ENCODE measurements around the gene MAPK14.

MAPK14 gene

DNA sequence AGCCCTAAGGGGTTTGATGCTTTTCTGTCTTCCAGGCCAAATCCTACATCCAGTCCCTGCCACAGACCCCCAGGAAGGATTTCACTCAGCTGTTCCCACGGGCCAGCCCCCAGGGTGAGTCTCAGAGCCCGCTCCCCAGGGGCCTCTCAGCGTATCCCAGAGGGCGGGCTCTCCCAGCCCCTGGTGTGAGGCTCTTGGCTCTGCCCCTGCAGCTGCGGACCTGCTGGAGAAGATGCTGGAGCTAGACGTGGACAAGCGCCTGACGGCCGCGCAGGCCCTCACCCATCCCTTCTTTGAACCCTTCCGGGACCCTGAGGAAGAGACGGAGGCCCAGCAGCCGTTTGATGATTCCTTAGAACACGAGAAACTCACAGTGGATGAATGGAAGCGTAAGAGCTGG, 111.1 kb downstream of the MAPK14 start:
- DNase-seq = no peak

DNA sequence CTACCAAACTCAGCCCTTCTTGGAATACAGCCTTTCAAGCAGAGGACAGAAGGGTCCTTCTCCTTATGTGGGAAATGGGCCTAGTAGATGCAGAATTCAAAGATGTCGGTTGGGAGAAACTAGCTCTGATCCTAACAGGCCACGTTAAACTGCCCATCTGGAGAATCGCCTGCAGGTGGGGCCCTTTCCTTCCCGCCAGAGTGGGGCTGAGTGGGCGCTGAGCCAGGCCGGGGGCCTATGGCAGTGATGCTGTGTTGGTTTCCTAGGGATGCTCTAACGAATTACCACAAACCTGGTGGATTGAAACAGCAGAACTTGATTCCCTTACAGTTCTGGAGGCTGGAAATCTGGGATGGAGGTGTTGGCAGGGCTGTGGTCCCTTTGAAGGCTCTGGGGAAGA, 111.8 kb downstream of the MAPK14 start:
- no peak for DNase-seq

DNA sequence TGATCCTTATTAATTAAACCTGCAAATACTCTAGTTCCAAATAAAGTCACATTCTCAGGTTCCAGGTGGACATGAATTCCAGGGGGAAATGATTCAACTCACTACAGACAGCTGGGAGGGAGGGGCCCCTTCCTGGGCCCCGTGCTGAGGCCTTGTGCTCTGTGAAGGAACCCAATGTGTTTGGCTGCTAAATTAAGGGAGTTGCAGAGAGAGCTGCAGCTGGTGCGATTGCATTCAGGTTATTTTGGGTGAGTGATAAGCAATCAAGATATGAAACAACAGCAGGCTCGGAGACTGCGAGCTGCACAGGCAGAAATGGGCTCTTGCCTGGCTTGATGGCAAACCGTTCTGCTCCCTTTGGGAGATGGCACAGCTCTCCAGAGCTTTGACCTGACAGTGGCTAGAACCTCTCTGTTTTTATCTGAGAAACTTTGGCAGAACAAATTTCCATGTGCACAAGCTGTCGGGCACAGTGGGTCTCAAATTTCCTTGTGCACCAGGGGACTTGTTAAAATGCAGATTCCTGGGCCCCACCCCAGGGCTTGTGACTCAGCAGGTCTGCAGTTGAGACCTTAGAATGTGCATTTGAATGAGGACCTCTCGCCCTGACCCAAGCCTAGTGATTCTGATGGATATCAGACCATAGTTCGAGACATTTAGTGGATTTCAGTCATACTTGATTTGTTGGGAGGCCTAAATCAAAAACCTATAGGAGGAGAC, 112.5 kb downstream of the MAPK14 start:
- no peak for DNase-seq

DNA sequence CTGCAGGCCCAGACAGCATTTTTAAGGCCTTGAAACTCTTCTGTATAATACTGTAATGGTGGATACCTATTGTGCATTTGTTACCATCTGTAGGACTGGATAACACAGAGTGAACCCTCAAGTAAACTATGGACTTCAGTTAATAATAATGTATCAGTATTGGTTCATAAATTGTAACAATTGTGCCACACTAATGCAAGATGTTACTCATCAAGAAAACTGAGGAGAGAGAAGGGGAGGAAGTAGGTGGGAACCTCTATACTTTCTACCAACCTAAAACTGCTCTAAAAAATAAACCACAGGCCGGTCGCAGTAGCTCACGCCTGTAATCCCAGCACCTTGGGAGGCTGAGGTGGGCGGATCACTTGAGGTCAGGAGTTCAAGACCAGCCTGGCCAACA, 113.5 kb downstream of the MAPK14 start:
- no peak for DNase-seq

DNA sequence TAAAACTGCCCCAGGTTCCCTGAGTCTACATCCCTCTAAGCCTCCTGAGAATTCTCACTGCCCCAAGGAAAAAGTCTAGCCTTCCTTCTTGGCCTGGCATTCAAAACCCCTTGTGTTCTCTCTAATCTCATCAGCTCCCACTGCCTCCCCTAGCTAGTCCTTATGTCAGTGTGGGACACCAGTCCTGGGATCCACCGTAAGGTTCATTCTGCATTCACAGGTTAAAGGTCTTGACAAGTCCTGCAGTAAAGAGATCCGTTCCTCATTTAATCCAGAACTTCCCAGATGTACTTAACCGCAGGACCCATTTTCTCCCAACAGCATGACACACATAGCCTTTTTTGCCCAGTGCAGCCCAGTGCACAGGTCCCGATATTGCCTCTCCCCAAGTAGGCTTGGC, 114.4 kb downstream of the MAPK14 start:
- DNase-seq = no peak

DNA sequence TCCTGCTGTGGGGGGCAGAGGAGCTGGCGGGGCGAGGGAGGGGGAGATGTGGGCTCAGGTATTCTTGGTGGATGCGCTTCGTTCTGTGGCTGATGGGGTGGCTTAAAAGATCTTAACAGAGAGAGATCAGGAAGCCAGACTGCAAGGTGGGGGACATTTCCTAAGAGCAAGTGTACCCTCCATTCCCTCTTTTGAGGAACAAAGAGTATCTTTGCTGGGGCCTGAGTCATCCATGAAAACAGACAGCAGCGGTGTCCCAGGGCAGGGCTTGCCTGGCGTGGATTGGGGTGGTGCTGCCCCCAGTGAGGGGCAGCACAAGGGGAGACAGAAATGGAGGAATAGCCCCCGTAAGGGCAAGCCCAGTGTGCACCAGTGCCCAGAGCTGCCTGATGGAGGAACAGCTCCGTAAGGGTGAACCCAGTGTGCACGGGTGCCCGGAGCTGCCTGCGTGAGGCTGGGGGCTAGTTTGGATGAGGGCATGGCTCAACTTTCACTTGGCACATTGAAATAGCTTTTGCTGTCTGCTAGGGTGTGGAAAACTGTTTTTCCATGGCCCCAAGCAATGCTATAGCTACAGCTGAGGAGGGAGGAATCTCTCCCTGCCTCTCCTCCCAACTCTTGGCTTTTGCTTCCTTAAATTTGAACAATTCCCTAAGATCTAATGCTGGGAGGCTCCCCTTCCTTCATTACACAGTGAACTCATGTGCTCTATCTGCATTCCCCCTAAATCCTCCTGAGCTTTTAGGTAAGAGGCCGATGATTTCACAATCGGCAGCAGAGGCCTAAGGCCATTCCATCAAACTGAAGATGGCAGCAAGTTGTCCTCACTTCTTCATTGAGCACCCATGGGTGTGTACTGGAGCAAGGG, 115.6 kb downstream of the MAPK14 start:
- DNase-seq = no peak

DNA sequence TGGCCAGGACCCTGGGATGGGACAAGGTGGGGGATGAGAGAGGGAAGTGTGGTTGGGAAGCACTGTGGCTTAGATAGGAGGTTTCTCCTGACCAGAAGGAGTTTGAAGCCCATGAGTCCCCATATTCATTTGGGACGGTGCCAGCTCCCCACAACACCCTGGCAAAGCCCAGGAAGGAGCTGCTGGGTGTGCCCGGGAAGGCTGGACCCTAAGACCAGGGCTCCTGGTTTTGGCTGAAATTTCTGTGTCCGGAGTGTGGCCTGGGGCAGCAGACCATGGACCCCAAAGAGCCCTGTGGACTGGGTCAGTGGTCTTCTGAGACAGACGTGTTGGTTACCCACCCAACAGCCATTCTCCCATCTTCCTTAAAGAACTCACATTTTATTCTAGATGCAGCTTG, 117.9 kb downstream of the MAPK14 start:
- DNase-seq = no peak

DNA sequence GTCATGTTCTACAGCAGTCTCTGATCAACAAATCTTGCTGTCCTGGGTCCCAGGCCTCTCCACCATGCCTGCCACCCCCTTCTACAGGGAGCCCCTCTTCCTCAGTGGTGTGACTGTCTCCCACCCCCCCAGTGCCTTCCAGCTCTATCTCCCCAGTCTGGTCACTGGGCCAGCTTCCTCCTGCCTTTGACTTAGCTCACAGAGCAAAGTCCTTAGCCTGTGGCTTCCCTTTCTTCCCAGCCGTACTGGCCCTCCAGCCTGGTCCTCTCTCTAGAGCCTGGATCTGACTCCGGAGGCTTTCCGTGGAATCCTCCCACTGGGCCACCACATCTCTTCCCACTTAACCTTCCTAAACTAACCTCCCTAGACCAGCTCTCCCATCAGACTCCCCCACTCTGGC, 119.7 kb downstream of the MAPK14 start:
- no peak for DNase-seq

DNA sequence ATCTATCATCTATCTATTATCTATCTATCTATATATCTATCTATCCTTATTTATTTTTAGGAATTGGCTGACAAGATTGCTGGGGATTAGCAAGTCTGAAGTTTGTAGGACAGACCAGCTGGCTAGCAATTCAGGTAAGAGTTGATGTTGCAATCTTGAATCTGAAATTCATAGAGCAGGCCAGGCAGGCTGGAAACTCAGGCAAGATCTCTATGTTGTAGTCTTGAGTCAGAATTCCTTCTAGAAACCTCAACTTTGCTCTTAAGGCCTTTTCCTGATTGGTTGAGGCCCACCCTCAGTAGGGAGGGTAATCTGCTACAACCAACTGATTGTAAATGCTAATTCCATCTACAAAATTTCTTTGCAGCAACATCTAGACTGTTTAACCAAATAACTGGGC, 121.9 kb downstream of the MAPK14 start:
- DNase-seq = no peak

DNA sequence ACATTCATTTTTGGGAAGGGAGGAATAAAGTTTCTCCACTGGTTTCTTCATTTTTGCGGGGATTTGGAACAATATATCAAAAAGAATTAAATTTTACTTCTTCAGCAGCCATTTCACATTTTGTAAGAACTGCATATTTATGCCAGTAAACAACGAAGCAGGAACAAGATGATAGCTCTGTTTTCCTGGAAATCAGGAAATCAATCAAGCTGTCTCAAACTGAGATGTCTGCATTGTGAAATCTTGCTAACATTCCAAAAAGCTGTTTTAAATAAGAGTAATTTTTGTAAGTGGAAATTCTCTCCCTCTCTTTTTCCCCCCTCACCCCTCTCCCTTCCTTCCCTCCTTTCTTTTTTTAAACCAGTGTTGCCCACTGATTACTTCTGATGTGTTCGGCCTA, 122.7 kb downstream of the MAPK14 start:
- DNase-seq = no peak

DNA sequence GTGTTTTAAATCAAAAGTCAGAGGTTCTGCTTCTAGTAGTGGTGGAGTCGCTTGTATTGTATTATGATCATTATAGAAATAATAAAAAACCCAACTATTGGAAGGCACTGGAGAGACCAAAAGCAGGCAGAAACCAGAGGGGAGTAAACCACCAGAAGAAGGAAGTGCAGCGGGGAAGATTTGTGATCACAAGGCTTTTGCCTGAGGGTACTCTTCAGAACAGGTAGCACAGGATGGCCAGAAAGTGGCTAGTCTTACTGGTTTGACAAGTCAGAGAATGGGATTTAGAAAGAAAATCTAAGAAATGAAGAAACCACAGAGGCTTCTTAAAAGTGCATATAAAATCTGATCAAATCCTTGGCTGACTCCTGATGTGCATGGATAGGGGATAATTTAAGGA, 126.7 kb downstream of the MAPK14 start:
- DNase-seq = no peak

DNA sequence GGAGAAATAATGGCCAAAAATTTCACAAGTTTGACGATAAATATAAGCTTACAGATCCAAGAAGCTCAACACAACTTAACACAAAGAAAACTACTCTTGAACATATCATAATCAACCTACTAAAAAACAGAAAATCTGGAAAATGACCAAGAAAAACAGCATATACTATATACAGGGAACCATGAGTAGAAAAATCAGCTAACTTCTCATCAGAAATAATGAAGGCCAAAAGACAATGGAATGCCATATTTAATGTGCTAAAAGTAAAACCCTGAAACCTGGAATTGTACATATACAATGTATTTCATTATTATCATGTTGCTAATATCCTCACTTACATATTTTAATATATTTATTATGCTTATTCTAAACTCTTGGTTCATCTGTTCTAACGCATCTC, 128.1 kb downstream of the MAPK14 start:
- no peak for DNase-seq

DNA sequence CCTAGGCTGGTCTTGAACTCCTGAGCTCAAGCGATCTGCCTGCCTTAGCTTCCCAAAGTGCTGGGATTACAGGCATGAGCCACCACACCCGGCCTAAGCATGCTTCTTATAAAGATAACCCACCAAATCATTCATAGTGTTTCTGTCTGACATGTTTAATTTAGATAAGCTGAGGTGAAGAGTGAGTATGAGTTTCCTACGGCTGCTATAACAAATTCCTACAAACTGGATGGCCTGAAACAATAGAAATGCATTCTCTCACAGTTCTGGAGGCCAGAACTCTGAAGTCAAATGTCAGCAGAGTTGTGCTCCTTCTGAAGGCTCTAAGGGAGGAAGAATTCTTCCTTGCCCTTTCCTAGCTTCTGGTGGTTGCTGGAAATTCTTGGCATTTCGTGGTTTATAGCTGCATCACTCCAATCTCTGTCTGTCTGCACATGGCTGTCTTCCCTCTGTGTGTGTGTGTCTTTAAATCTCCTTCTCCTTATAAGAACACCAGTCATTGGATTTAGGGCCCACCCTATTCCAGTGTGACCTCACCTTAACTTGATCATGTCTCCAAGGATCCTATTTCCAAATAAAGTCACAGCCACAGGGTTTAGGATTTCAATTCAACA, 132.6 kb downstream of the MAPK14 start:
- no peak for DNase-seq
